IMR-90 (cell line): ENCODE data around the gene AGBL1. TPM values are rescaled to one million over a fixed set of nuclear protein-coding genes. Genes with fewer than 3 reads are reported as not detected.

Source experiments
- ATAC-seq: fragments of 200-7000 bp; cut with Tn5 transposase; 2 replicates; pipeline ENCODE4 v1.9.1; 2020; ENCODE audit warnings: low read depth, mild to moderate bottlenecking, moderate library complexity
- BruUV-seq: library from RNA; stranded (reverse); fragments of 400-500 nt; replicated peaks from 2 replicates; lab custom pipeline; 2021; lab: Mats Ljungman, UMichigan
- CTCF ChIA-PET: fragments of 300-600 bp; formaldehyde crosslinking; extraction: SDS; loops from one replicate; lab custom pipeline; 2021; ENCODE audit warnings: antibody characterized with exemption; lab: Yijun Ruan, JAX
- POLR2A ChIA-PET: fragments of 300-600 bp; sonication (Branson Sonifier 250); formaldehyde crosslinking; loops from one replicate; lab custom pipeline; 2022; ENCODE audit warnings: antibody characterized with exemption; ENCODE audit not compliant: unreplicated experiment; lab: Charles Lee
- DNase-seq: peaks from one replicate; pipeline ENCODE4 v3.0.0; 2013
- H2AFZ ChIP-seq: replicated peaks from 2 replicates; pipeline ENCODE3; 2013; ENCODE audit warnings: low read length, mild to moderate bottlenecking; ENCODE audit not compliant: poor library complexity
- H2AK5ac ChIP-seq: 2 replicates; pipeline ENCODE4 v1.6.1; 2013; ENCODE audit warnings: low read depth, low read length, inconsistent platforms
- H2AK9ac ChIP-seq: replicated peaks from 2 replicates; pipeline ENCODE3; 2013; ENCODE audit warnings: mild to moderate bottlenecking, low read depth, low read length, moderate library complexity; ENCODE audit not compliant: poor library complexity
- H2BK120ac ChIP-seq: 2 replicates; pipeline ENCODE4 v1.6.1; 2013; ENCODE audit warnings: low read depth, low read length, inconsistent platforms
- H2BK15ac ChIP-seq: 3 replicates; pipeline ENCODE4 v1.6.1; 2013; ENCODE audit warnings: low read depth, low read length, inconsistent platforms
- H2BK20ac ChIP-seq: 2 replicates; pipeline ENCODE4 v1.6.1; 2013; ENCODE audit warnings: low read depth, mild to moderate bottlenecking, inconsistent platforms, low read length, moderate library complexity
- H2BK5ac ChIP-seq: 2 replicates; pipeline ENCODE4 v1.6.1; 2013; ENCODE audit warnings: mild to moderate bottlenecking, low read depth, low read length, inconsistent platforms; ENCODE audit not compliant: poor library complexity, severe bottlenecking
- H3K14ac ChIP-seq: replicated peaks from 2 replicates; pipeline ENCODE4 v1.6.1; 2013; ENCODE audit warnings: low read depth, low read length, inconsistent platforms
- H3K18ac ChIP-seq: 2 replicates; pipeline ENCODE4 v1.6.1; 2013; ENCODE audit warnings: low read depth, low read length, control low read depth
- H3K23ac ChIP-seq: 2 replicates; pipeline ENCODE4 v1.6.1; 2013; ENCODE audit warnings: low read depth, low read length, inconsistent platforms
- H3K27ac ChIP-seq: 2 replicates; pipeline ENCODE4 v1.5.1; 2013; ENCODE audit warnings: mild to moderate bottlenecking, control low read depth, low read length; ENCODE audit not compliant: insufficient read depth
- H3K27me3 ChIP-seq: 2 replicates; pipeline ENCODE4 v1.6.1; 2013; ENCODE audit warnings: low read length; ENCODE audit not compliant: control insufficient read depth, insufficient read depth
- H3K36me3 ChIP-seq: 2 replicates; pipeline ENCODE4 v1.6.1; 2013; ENCODE audit warnings: low read length, mixed read lengths; ENCODE audit not compliant: control insufficient read depth, insufficient read depth
- H3K4ac ChIP-seq: 2 replicates; pipeline ENCODE4 v1.6.1; 2013; ENCODE audit warnings: low read depth, low read length, inconsistent platforms
- H3K4me1 ChIP-seq: 2 replicates; pipeline ENCODE4 v1.6.1; 2013; ENCODE audit warnings: low read length, mixed read lengths; ENCODE audit not compliant: control insufficient read depth, insufficient read depth
- H3K4me2 ChIP-seq: 2 replicates; pipeline ENCODE4 v1.6.1; 2013; ENCODE audit warnings: low read depth, mild to moderate bottlenecking, control low read depth, low read length, moderate library complexity
- H3K4me3 ChIP-seq: 2 replicates; pipeline ENCODE4 v1.5.1; 2013; ENCODE audit warnings: low read depth, mild to moderate bottlenecking, control low read depth, low read length, moderate library complexity; ENCODE audit not compliant: insufficient read depth
- H3K56ac ChIP-seq: 2 replicates; pipeline ENCODE4 v1.6.1; 2013; ENCODE audit warnings: low read length, inconsistent platforms; ENCODE audit not compliant: insufficient read depth; ENCODE audit errors: extremely low read depth
- H3K79me1 ChIP-seq, 2 experiments: 2 replicates each; pipeline ENCODE4 v1.6.1; 2013; ENCODE audit warnings: low read length in 2 of 2, inconsistent platforms in 1 of 2, low read depth in 1 of 2
- H3K9ac ChIP-seq: 2 replicates; pipeline ENCODE4 v1.6.1; 2013; ENCODE audit warnings: low read depth, low read length, control low read depth
- H3K9me1 ChIP-seq: 2 replicates; pipeline ENCODE4 v1.6.1; 2013; ENCODE audit warnings: low read length, inconsistent platforms; ENCODE audit not compliant: insufficient read depth
- H3K9me3 ChIP-seq: 2 replicates; pipeline ENCODE4 v1.6.1; 2013; ENCODE audit warnings: low read length; ENCODE audit not compliant: control insufficient read depth, insufficient read depth
- H4K20me1 ChIP-seq: 2 replicates; pipeline ENCODE4 v1.6.1; 2013; ENCODE audit warnings: low read length, inconsistent platforms; ENCODE audit not compliant: insufficient read depth
- H4K5ac ChIP-seq: 2 replicates; pipeline ENCODE4 v1.6.1; 2013; ENCODE audit warnings: mild to moderate bottlenecking, low read depth, low read length, control low read depth
- H4K8ac ChIP-seq, 2 experiments: 2 replicates each; pipeline ENCODE4 v1.6.1; 2013; ENCODE audit warnings: low read depth in 2 of 2, low read length in 2 of 2, control low read depth in 1 of 2, inconsistent platforms in 1 of 2
- H4K91ac ChIP-seq: 2 replicates; pipeline ENCODE4 v1.6.1; 2013; ENCODE audit warnings: low read depth, low read length, inconsistent platforms; ENCODE audit not compliant: insufficient read depth
- BHLHE40 ChIP-seq: fragments of 150-350 bp; IDR thresholded peaks from 2 replicates; pipeline ENCODE4 v1.6.1; 2016; ENCODE audit warnings: mild to moderate bottlenecking, low read depth, low read length
- CEBPB ChIP-seq: IDR thresholded peaks from 2 replicates; pipeline ENCODE4 v1.6.1; 2012; ENCODE audit warnings: low read depth, low read length, improper control_type of control experiment
- CHD1 ChIP-seq: IDR thresholded peaks from 2 replicates; pipeline ENCODE4 v1.6.1; 2012; ENCODE audit warnings: low read depth, low read length, improper control_type of control experiment
- CTCF ChIP-seq: conservative IDR thresholded peaks from 2 replicates; pipeline ENCODE4 v1.5.1; 2012; ENCODE audit warnings: mild to moderate bottlenecking, low read depth, low read length, improper control_type of control experiment
- ELK1 ChIP-seq: fragments of 150-350 bp; IDR thresholded peaks from 2 replicates; pipeline ENCODE4 v1.6.1; 2016; ENCODE audit warnings: low read depth, mild to moderate bottlenecking, low read length, moderate library complexity, borderline replicate concordance
- FOS ChIP-seq: fragments of 150-350 bp; IDR thresholded peaks from 2 replicates; pipeline ENCODE4 v1.6.1; 2016; ENCODE audit warnings: low read depth, low read length
- MAFK ChIP-seq: IDR thresholded peaks from 2 replicates; pipeline ENCODE4 v1.6.1; 2012; ENCODE audit warnings: low read depth, low read length, improper control_type of control experiment
- MAZ ChIP-seq: IDR thresholded peaks from 2 replicates; pipeline ENCODE4 v1.6.1; 2012; ENCODE audit warnings: low read depth, mild to moderate bottlenecking, low read length, improper control_type of control experiment, moderate library complexity, borderline replicate concordance
- MXI1 ChIP-seq: IDR thresholded peaks from 2 replicates; pipeline ENCODE4 v1.6.1; 2012; ENCODE audit warnings: low read depth, mild to moderate bottlenecking, low read length, moderate library complexity, borderline replicate concordance
- NFE2L2 ChIP-seq: fragments of 150-350 bp; IDR thresholded peaks from 2 replicates; pipeline ENCODE4 v1.6.1; 2016; ENCODE audit warnings: low read depth, mild to moderate bottlenecking, low read length
- POLR2A ChIP-seq: IDR thresholded peaks from 2 replicates; pipeline ENCODE4 v1.6.1; 2012; ENCODE audit warnings: mild to moderate bottlenecking, low read depth, low read length
- RAD21 ChIP-seq: IDR thresholded peaks from 2 replicates; pipeline ENCODE4 v1.6.1; 2012; ENCODE audit warnings: low read length, improper control_type of control experiment
- RCOR1 ChIP-seq: IDR thresholded peaks from 2 replicates; pipeline ENCODE4 v1.6.1; 2012; ENCODE audit warnings: mild to moderate bottlenecking, low read length, improper control_type of control experiment; ENCODE audit not compliant: insufficient replicate concordance
- RFX5 ChIP-seq: IDR thresholded peaks from 2 replicates; pipeline ENCODE4 v1.8.0; 2012; ENCODE audit warnings: low read depth, mild to moderate bottlenecking, low read length, moderate library complexity
- SMC3 ChIP-seq: fragments of 150-350 bp; IDR thresholded peaks from 2 replicates; pipeline ENCODE4 v1.6.1; 2016; ENCODE audit warnings: low read depth, mild to moderate bottlenecking, antibody characterized with exemption, low read length, moderate library complexity
- USF2 ChIP-seq: fragments of 150-350 bp; IDR thresholded peaks from 2 replicates; pipeline ENCODE4 v1.6.1; 2017; ENCODE audit warnings: mild to moderate bottlenecking, antibody characterized with exemption, low read length, low read depth
- WGBS, 2 experiments: methylation state at CpG; one replicate each; pipeline versions ENCODE4 v1.1.5 to v1.1.7; 2013; ENCODE audit warnings: missing lambda C conversion rate in 2 of 2; ENCODE audit not compliant: insufficient read length in 1 of 2; ENCODE audit errors: extremely low coverage in 2 of 2; 5-methylcytosine and 5-hydroxymethylcytosine counted together
- dilution Hi-C: fragments of 300-500 bp; cut with HindIII; formaldehyde crosslinking; loops from one replicate; pipeline ENCODE4 v1.14.3; 2018; ENCODE audit warnings: low sequenced_read_pairs; ENCODE audit not compliant: unreplicated experiment
- in situ Hi-C: fragments of 300-500 bp; cut with MboI; formaldehyde crosslinking; loops from 3 replicates; pipeline ENCODE4 v1.14.3; 2019; ENCODE audit warnings: low sequenced_read_pairs, inconsistent platforms, mixed read lengths
- intact Hi-C: fragments of 100-400 bp; cut with micrococcal nuclease; formaldehyde crosslinking; loops from 2 replicates; pipeline ENCODE4 v1.10.0; 2022
- polyA plus RNA-seq, 3 experiments: library from polyadenylated mRNA; depleted of rRNA; stranded (reverse); fragments of >200 nt; gene quantifications; 2 replicates each; pipeline ENCODE4 v1.2.3, GENCODE V29; 2012; ENCODE audit warnings: low replicate concordance in 1 of 3
- total RNA-seq: library from RNA; depleted of rRNA; stranded (reverse); fragments of >200 nt; gene quantifications from 2 replicates; pipeline ENCODE4 v1.2.3, GENCODE V29; 2012

AGBL1 gene
- total and polyA plus RNA-seq, 2 of the 4 experiments (the other 2 are of a cell fraction): not detected

- H4K5ac ChIP-seq: no peak overlapping the region
- no peak for DNase-seq
- no peak overlapping the region for H4K91ac ChIP-seq
- no peak overlapping the region for H2BK5ac ChIP-seq
- TF ChIP-seq BHLHE40 (no peak), CHD1 (no peak), CEBPB (no peak), CTCF (no peak), RCOR1 (no peak), RFX5 (no peak), USF2 (no peak), FOS (no peak), POLR2A (no peak), MXI1 (no peak), NFE2L2 (no peak), RAD21 (no peak), ELK1 (no peak), MAZ (no peak), MAFK (no peak), SMC3 (no peak)
- no peak overlapping the region for H3K14ac ChIP-seq
- ATAC-seq: no peak
- no TSS peak for BruUV-seq
- H3K79me1 ChIP-seq: no peaks in the 10 kb centered on the region
- no peak overlapping the region for H2AK5ac ChIP-seq
- no peaks in the 10 kb centered on the region for H3K4me1 ChIP-seq
- in situ Hi-C loops: no loop called here
- no peak overlapping the region for H3K18ac ChIP-seq
- no peak overlapping the region for H2BK20ac ChIP-seq
- ChIA-PET POLR2A (no interaction called here), CTCF (no interaction called here)
- no peak overlapping the region for H3K23ac ChIP-seq
- H2AFZ ChIP-seq: no peak overlapping the region
- WGBS, 2 experiments: 57% methylated on average over 4 of the region's 9 CpGs; no CpG with 5 or more reads in 1 of the 2 experiments
- no peak overlapping the region for H2AK9ac ChIP-seq
- no peak overlapping the region for H3K4me2 ChIP-seq
- H4K8ac ChIP-seq: no peak overlapping the region
- H2BK15ac ChIP-seq: no peak overlapping the region
- no peaks in the 10 kb centered on the region for H4K20me1 ChIP-seq
- peaks cover 38% of the 10 kb centered on the region for H3K9me3 ChIP-seq
- H3K27me3 ChIP-seq: no peaks in the 10 kb centered on the region
- H3K4ac ChIP-seq: no peak overlapping the region
- no peak overlapping the region for H3K56ac ChIP-seq
- H3K9ac ChIP-seq: no peak overlapping the region
- no peak overlapping the region for H2BK120ac ChIP-seq
- intact Hi-C loops: no loop called here
- H3K9me1 ChIP-seq: no peaks in the 10 kb centered on the region
- H3K27ac ChIP-seq: no peak overlapping the region
- no peak overlapping the region for H3K4me3 ChIP-seq
- dilution Hi-C loops: no loop called here
- H3K36me3 ChIP-seq: no peaks in the 10 kb centered on the region
Measured at GRCh38 chr15:86570738-86571137, 491.1 kb downstream of the AGBL1 start.
